Measurements from ENCODE around the gene FOSL1. TPM values are rescaled to one million over a fixed set of nuclear protein-coding genes. Genes with fewer than 3 reads are reported as not detected.
"Not testable (repeated sequence)": the region's sequence is repeated elsewhere in the genome, so short reads cannot be mapped to it uniquely, and the experiment has no call there.

Gene FOSL1
- total RNA-seq, 1 donor from 2014 or later: not detected

- no peaks in the 10 kb centered on the region for H3K27me3 ChIP-seq
- Mint-ChIP-seq H3K4me3 (no peak overlapping the region), H3K4me1 (peaks cover 3% of the 10 kb centered on the region), H3K27ac (no peak overlapping the region), H3K27me3 (ENCODE audit: insufficient read depth, low read depth) (peaks cover 17% of the 10 kb centered on the region), H3K9me3 (peaks cover 7% of the 10 kb centered on the region), H3K36me3 (peaks cover 31% of the 10 kb centered on the region)
- H3K27ac ChIP-seq: no peak overlapping the region
- peaks cover 18% of the 10 kb centered on the region for H4K20me1 ChIP-seq (ENCODE audit: low read depth)
- no peak overlapping the region for H3K9ac ChIP-seq
- H3K4me1 ChIP-seq: no peaks in the 10 kb centered on the region
- H3K4me3 ChIP-seq: no peak overlapping the region
- peaks cover under 1% of the 10 kb centered on the region for H3K36me3 ChIP-seq
- no peak for DNase-seq (ENCODE audit: low spot score)
- peaks cover 39% of the 10 kb centered on the region for H3F3A ChIP-seq (ENCODE audit: low read depth)
- peaks cover 18% of the 10 kb centered on the region for H3K79me2 ChIP-seq (ENCODE audit: low read depth)
- H3K4me2 ChIP-seq: no peak overlapping the region
- TF ChIP-seq EZH2 (IDR thresholded peaks at IDR 0.05): no peak
- no peak for TF ChIP-seq EZH2phosphoT487 (IDR thresholded peaks at IDR 0.05)
- TF ChIP-seq CTCF (IDR thresholded peaks at IDR 0.05): no peak
- H3K9me3 ChIP-seq (ENCODE audit: low read depth): no peaks in the 10 kb centered on the region
- H2AFZ ChIP-seq (replicated peaks): no peak overlapping the region
Measured at GRCh38 chr11:65850217-65851082, 49.7 kb downstream of the FOSL1 start.

DNA sequence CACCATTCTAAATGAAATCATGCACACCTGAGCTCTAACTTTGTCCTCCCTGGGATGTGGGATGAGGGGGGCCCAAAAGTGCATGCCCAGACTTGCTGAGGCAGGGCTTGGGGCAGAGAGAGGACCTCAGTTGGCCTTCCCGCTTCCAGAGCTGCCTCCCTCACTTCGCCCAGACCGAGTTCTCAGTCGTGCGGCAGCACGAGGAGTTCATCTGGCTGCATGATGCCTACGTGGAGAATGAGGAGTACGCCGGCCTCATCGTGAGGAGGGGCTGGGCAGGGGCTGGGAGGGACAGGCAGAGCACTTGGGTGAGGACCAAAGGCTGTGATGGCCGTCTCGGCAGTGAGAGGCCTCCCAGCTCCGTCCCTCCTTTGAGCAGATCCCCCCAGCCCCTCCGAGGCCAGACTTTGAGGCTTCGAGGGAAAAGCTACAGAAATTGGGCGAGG, 50.4 kb downstream of the FOSL1 start:
- DNase-seq (ENCODE audit: low spot score): no peak
- Histone ChIP-seq H3K27me3 (no peaks in the 10 kb centered on the region), H3K36me3 (no peaks in the 10 kb centered on the region)

DNA sequence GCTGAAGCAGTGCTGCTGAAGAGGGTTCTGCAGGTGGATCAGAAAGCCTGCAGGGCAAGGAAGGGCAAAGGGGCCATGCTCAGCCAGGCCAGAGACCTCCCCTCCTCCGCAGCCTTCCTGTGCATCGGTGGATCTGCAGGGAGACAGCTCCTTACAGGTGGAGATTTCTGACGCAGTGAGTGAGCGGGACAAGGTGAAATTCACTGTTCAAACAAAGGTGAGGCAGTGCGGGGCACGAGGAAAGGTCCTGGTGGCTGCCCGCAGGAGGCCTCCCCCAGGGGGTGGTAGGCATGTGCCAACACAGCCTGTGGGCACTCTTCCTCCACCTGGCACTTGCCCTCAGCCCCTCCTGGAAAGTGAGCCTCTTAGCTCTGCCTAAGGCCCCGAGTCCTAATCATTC, 50.8 kb downstream of the FOSL1 start:
- H3K4me3 Mint-ChIP-seq: peak overlapping the region; percentile 10
- peaks cover 7% of the 10 kb centered on the region for H3K9me3 Mint-ChIP-seq
- H3K36me3 Mint-ChIP-seq: peaks cover 22% of the 10 kb centered on the region
- Histone ChIP-seq H3K4me2 (no peak overlapping the region), H2AFZ (replicated peaks) (no peak overlapping the region), H3K9me3 (ENCODE audit: low read depth) (no peaks in the 10 kb centered on the region), H3K9ac (no peak overlapping the region), H3K27me3 (no peaks in the 10 kb centered on the region), H3K79me2 (ENCODE audit: low read depth) (peaks cover 7% of the 10 kb centered on the region), H3F3A (ENCODE audit: low read depth) (peaks cover 28% of the 10 kb centered on the region), H3K4me3 (no peak overlapping the region), H4K20me1 (ENCODE audit: low read depth) (peaks cover 7% of the 10 kb centered on the region), H3K27ac (peak overlapping the region; percentile 29), H3K4me1 (no peaks in the 10 kb centered on the region), H3K36me3 (no peaks in the 10 kb centered on the region)
- peaks cover 13% of the 10 kb centered on the region for H3K27me3 Mint-ChIP-seq (ENCODE audit: insufficient read depth, low read depth)
- DNase-seq (ENCODE audit: low spot score): no peak
- no peaks in the 10 kb centered on the region for H3K4me1 Mint-ChIP-seq
- TF ChIP-seq EZH2 (IDR thresholded peaks at IDR 0.05): no peak
- no peak for TF ChIP-seq EZH2phosphoT487 (IDR thresholded peaks at IDR 0.05)
- no peak for TF ChIP-seq CTCF (IDR thresholded peaks at IDR 0.05)
- no peak overlapping the region for H3K27ac Mint-ChIP-seq

More for the DNA sequence above, 50.4 kb downstream of the FOSL1 start:
- Histone ChIP-seq H2AFZ (replicated peaks) (no peak overlapping the region), H3K4me3 (no peak overlapping the region), H4K20me1 (ENCODE audit: low read depth) (peaks cover 12% of the 10 kb centered on the region), H3K27ac (peak overlapping the region; percentile 29), H3F3A (ENCODE audit: low read depth) (peaks cover 32% of the 10 kb centered on the region), H3K4me1 (no peaks in the 10 kb centered on the region), H3K79me2 (ENCODE audit: low read depth) (peaks cover 12% of the 10 kb centered on the region), H3K4me2 (no peak overlapping the region), H3K9ac (no peak overlapping the region), H3K9me3 (ENCODE audit: low read depth) (no peaks in the 10 kb centered on the region)
- H3K4me3 Mint-ChIP-seq: no peak overlapping the region
- H3K4me1 Mint-ChIP-seq: peaks cover 2% of the 10 kb centered on the region
- no peak overlapping the region for H3K27ac Mint-ChIP-seq
- no peak for TF ChIP-seq EZH2 (IDR thresholded peaks at IDR 0.05)
- TF ChIP-seq EZH2phosphoT487 (IDR thresholded peaks at IDR 0.05): no peak
- peaks cover 27% of the 10 kb centered on the region for H3K36me3 Mint-ChIP-seq
- peaks cover 17% of the 10 kb centered on the region for H3K27me3 Mint-ChIP-seq (ENCODE audit: insufficient read depth, low read depth)
- H3K9me3 Mint-ChIP-seq: peaks cover 7% of the 10 kb centered on the region

GRCh38 chr11:65848693-65849092, 51.5 kb downstream of the FOSL1 start:
- H3K79me2 ChIP-seq (ENCODE audit: low read depth); H3K27ac ChIP-seq; H3K27me3 Mint-ChIP-seq (ENCODE audit: insufficient read depth, low read depth); H3K36me3 ChIP-seq; H3K4me2 ChIP-seq; H3K4me3 ChIP-seq; DNase-seq (ENCODE audit: low spot score); H3K9ac ChIP-seq; H3K27ac Mint-ChIP-seq; H2AFZ ChIP-seq (replicated peaks); H3K9me3 ChIP-seq (ENCODE audit: low read depth); H3K4me3 Mint-ChIP-seq; H3K9me3 Mint-ChIP-seq; H3K4me1 Mint-ChIP-seq; H3K27me3 ChIP-seq; H4K20me1 ChIP-seq (ENCODE audit: low read depth); H3K4me1 ChIP-seq: not testable (repeated sequence)
- peaks cover 22% of the 10 kb centered on the region for H3F3A ChIP-seq (ENCODE audit: low read depth)
- H3K36me3 Mint-ChIP-seq: peaks cover 16% of the 10 kb centered on the region

Data from neural progenitor cell (in vitro differentiated cells).